ENCODE data around the gene IFIT1B.
"Not testable (repeated sequence)": the region's sequence is repeated elsewhere in the genome, so short reads cannot be mapped to it uniquely, and the experiment has no call there.

- TF ChIP-seq CTCF (IDR thresholded peaks at IDR 0.05 in 8 of 11, conservative IDR thresholded peaks at IDR 0.05 in 3 of 11); POLR2A (IDR thresholded peaks at IDR 0.05); POLR2AphosphoS5 (IDR thresholded peaks at IDR 0.05): not testable (repeated sequence)
Measured at GRCh38 chr10:89409282-89409681, 31.4 kb downstream of the IFIT1B start.

Data from spleen (tissue), 7 donors.